HAP-1 (cell line): ENCODE data around the gene ASCC3.

Source experiments
- DNase-seq, 2 experiments: peaks; one replicate each; pipeline ENCODE4 v3.0.0-alpha.2; 2016 to 2020; ENCODE audit warnings: low spot score in 2 of 2
- H3K27me3 ChIP-seq: fragments of 250-450 bp; sonication (Bioruptor Pico); 2 replicates; pipeline ENCODE4 v1.5.1; 2020; ENCODE audit warnings: low read depth, mild to moderate bottlenecking, moderate library complexity
- H3K36me3 ChIP-seq: fragments of 250-450 bp; sonication (Bioruptor Pico); replicated peaks from 2 replicates; pipeline ENCODE4 v1.5.1; 2020; ENCODE audit warnings: mild to moderate bottlenecking
- H3K4me1 ChIP-seq: fragments of 250-450 bp; sonication (Bioruptor Pico); 2 replicates; pipeline ENCODE4 v1.5.1; 2020; ENCODE audit warnings: mild to moderate bottlenecking
- H3K4me3 ChIP-seq: fragments of 250-450 bp; sonication (Bioruptor Pico); 2 replicates; pipeline ENCODE4 v1.5.1; 2020; ENCODE audit warnings: mild to moderate bottlenecking, moderate library complexity
- H3K9me3 ChIP-seq: fragments of 250-450 bp; sonication (Bioruptor Pico); 2 replicates; pipeline ENCODE4 v1.5.1; 2020; ENCODE audit warnings: mild to moderate bottlenecking, moderate library complexity
- in situ Hi-C: fragments of 300-500 bp; cut with MboI; formaldehyde crosslinking; loops from 3 replicates; pipeline ENCODE4 v1.14.3; 2020; ENCODE audit warnings: low sequenced_read_pairs, inconsistent platforms, mixed read lengths

Gene ASCC3, protein sequence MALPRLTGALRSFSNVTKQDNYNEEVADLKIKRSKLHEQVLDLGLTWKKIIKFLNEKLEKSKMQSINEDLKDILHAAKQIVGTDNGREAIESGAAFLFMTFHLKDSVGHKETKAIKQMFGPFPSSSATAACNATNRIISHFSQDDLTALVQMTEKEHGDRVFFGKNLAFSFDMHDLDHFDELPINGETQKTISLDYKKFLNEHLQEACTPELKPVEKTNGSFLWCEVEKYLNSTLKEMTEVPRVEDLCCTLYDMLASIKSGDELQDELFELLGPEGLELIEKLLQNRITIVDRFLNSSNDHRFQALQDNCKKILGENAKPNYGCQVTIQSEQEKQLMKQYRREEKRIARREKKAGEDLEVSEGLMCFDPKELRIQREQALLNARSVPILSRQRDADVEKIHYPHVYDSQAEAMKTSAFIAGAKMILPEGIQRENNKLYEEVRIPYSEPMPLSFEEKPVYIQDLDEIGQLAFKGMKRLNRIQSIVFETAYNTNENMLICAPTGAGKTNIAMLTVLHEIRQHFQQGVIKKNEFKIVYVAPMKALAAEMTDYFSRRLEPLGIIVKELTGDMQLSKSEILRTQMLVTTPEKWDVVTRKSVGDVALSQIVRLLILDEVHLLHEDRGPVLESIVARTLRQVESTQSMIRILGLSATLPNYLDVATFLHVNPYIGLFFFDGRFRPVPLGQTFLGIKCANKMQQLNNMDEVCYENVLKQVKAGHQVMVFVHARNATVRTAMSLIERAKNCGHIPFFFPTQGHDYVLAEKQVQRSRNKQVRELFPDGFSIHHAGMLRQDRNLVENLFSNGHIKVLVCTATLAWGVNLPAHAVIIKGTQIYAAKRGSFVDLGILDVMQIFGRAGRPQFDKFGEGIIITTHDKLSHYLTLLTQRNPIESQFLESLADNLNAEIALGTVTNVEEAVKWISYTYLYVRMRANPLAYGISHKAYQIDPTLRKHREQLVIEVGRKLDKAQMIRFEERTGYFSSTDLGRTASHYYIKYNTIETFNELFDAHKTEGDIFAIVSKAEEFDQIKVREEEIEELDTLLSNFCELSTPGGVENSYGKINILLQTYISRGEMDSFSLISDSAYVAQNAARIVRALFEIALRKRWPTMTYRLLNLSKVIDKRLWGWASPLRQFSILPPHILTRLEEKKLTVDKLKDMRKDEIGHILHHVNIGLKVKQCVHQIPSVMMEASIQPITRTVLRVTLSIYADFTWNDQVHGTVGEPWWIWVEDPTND (N-terminal part only)

DNA sequence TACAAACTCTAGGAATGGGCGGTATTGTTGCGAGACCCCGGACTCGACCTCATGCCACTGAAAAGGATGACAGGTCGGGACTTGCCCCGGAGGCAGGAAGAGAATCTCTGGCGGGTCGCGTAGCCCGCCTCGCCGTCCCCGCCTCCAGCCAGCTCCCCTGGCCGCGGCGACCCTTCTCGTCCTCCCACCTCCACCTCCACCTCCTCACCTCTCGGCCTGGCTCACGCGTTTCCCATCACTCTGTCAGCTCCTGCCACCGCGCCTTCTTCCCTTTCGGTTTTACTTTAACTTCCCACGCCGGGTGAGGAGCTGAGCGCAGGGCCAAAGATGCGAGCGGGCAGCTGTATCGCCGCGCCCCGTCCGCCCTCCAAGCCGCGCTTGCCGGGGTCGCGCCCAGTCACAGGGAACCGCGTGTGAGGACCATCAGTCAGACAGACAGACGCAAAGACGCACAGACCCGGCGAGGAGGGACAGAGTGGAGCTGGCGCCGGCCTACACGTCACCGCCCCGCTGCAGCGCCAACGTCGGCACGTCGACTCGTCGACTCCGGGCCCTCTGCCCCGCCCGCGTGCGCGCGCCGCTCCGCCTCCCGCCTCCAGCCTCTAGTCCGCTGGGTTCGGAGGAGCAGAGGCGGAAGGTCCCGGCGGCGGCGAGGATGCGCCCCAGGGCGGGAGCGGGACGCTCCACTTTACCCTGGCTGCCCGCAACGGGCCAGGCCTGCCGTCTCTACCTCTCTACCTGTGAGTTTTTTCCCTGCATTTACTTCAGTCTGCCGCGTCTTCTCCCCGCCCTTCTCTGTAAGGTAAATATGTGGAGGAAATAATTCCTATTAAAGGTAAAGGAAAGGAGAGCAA is at the start of gene ASCC3:
Gene ASCC3, minus strand, starts transcription at position 477 of the 854 bp plus-strand sequence. CDS start 13,332 bp downstream, outside the sequence.
- in situ Hi-C loops = no loop called here

DNA sequence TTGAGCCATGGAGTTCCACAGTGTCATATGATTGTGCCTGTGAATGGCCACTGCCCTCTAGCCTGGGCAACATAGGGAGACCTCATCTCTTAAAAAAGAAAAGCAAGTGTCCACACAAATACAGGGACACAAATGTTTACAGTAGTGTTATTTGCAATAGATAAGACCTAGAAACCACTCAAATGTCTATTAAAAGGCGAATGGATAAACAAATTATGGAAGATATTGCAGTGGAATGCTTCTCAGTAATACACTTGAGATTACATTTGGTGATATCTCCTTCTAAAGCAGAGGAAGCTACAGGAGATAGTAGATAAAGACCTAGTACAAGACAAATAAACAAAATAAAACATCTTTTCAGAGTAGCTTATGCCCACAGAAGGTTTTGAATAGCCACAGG is 44.6 kb upstream of the ASCC3 start:
- in situ Hi-C loops = no loop called here
- Histone ChIP-seq H3K4me1 (no peaks in the 10 kb centered on the region; the same call in 1 of the 2 replicates), H3K36me3 (no peaks in the 10 kb centered on the region), H3K27me3 (no peaks in the 10 kb centered on the region), H3K4me3 (no peak overlapping the region), H3K9me3 (no peaks in the 10 kb centered on the region; the same call in 1 of the 2 replicates)
- no peak for DNase-seq

More for the DNA sequence above, at the start of gene ASCC3:
- Histone ChIP-seq H3K4me1 (peaks cover 27% of the 10 kb centered on the region), H3K27me3 (no peaks in the 10 kb centered on the region), H3K4me3 (peak within 1 kb of the TSS; percentile 81), H3K9me3 (no peaks in the 10 kb centered on the region), H3K36me3 (no peaks in the 10 kb centered on the region; the same call in 1 of the 2 replicates)
- DNase-seq = peak; percentile 87 to 95

DNA sequence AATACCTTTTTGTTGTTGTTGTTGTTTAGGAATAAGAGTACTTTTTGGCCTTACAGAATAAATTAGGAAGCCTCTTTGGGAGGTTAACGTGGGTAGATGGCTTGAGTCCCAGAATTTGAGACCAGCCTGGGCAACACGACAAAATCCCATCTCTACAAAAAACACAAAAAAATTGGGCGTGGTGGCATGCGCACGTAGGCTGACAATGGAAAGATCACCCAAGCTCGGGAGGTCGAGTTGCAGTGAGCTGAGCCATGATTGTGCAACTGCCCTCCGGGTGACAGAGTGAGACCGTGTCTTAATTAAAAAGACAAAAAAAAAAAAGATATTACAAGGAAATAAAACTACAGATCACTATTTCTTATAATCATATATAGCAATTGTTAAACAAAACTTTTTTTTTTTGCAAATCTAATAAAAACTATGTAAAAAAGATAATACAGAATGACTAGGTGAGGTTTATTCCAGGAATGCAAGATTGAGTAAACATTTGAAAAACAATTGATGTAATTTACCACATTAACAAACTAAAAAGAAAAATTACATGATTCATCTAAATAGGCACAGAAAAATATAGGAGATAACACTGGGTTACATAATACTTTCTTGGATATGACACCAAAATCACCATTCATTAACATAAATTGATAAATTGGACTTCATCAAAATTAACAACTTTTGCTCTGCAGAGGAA is 43.6 kb upstream of the ASCC3 start:
- H3K4me3 ChIP-seq = no peak overlapping the region
- no peaks in the 10 kb centered on the region for H3K9me3 ChIP-seq
- no peaks in the 10 kb centered on the region for H3K27me3 ChIP-seq
- peak in 1 of 2 experiments; percentile 20 for DNase-seq
- in situ Hi-C loops = no loop called here
- no peaks in the 10 kb centered on the region for H3K36me3 ChIP-seq
- no peaks in the 10 kb centered on the region; the same call in 1 of the 2 replicates for H3K4me1 ChIP-seq

DNA sequence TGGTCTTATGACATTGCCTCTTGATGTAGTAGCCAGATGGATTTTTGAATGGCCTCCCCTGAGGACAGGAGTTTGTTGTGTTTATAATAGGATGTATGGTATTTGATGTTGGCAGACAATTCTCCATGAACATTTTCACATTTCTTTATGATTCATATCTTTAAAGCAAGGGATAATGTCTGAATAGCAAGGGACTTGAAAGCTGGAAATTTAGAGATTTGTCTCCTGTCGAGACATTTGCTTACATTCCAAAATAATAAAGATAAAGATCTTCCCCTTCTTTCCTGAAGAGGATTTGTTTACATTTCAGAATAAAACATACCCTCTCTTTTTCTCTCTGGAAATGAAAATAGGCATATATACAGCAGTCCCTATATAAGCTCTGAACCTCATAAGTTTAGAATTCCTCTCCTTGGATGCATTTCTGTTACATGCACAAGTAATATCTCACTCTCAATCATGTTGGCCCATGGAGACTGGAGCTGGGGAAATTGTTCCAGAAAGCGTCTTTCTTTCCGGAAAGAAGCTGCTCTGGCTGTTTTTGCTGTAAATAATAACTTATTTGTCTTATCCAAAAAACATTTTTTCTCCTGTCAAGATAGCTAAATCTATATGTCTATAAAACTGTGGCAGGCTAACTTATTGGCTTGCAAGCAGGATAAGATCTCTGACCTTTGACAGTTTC is 42.5 kb upstream of the ASCC3 start:
- no peaks in the 10 kb centered on the region; the same call in 1 of the 2 replicates for H3K4me1 ChIP-seq
- in situ Hi-C loops = no loop called here
- H3K27me3 ChIP-seq = no peaks in the 10 kb centered on the region
- H3K9me3 ChIP-seq = no peaks in the 10 kb centered on the region
- no peak overlapping the region for H3K4me3 ChIP-seq
- H3K36me3 ChIP-seq = no peaks in the 10 kb centered on the region
- DNase-seq = no peak

DNA sequence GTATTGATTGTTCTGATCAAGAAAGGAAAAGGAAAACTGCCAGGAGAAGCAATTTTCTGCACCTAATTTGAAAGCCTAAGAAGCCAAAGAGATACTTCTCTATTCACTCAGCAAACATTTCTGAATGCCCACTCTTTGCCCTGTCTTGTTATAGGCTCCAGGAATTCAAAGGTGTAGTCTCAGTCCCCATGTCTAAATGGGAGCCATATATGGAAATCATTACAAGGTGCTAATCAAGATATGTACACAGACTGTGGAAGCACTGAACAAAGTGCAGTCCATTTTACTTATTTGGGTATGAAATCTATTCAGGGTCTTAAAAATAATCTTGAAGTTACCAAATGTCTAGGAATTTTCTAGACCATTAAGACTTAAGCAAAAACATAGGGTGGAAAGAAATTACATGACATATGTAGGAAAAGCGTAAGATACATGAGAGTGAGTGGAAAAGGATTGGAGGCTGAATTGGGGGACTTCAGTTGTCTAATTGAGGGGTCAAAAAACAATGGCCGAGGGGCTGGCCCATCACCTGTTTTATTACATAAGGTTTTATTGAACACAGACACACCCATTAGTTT is 39.0 kb upstream of the ASCC3 start:
- Histone ChIP-seq H3K9me3 (no peaks in the 10 kb centered on the region), H3K36me3 (no peaks in the 10 kb centered on the region), H3K4me1 (no peaks in the 10 kb centered on the region; the same call in 1 of the 2 replicates), H3K4me3 (no peak overlapping the region), H3K27me3 (no peaks in the 10 kb centered on the region)
- in situ Hi-C loops = no loop called here
- no peak for DNase-seq

DNA sequence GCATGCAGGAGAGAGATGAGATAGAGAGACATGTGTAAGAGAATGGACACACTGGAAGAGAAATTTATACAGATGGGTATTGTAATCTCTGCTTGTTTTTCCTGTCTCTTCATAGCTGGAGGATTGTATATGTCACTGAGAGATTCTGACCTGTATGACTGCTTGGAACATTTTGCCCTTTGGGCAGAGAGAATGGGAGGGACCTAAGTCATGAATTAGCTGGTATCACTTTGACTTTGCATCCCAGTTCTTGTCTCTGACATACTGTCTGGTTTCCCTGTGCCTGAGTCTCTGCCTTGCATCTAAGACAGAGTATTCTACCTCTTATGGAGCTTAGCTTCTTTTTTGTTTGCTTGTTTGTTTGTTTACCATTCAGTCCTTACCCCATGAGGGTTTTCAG is 37.0 kb upstream of the ASCC3 start:
- Histone ChIP-seq H3K27me3 (no peaks in the 10 kb centered on the region), H3K36me3 (no peaks in the 10 kb centered on the region), H3K4me3 (no peak overlapping the region), H3K9me3 (no peaks in the 10 kb centered on the region), H3K4me1 (no peaks in the 10 kb centered on the region)
- DNase-seq = no peak
- in situ Hi-C loops = no loop called here

DNA sequence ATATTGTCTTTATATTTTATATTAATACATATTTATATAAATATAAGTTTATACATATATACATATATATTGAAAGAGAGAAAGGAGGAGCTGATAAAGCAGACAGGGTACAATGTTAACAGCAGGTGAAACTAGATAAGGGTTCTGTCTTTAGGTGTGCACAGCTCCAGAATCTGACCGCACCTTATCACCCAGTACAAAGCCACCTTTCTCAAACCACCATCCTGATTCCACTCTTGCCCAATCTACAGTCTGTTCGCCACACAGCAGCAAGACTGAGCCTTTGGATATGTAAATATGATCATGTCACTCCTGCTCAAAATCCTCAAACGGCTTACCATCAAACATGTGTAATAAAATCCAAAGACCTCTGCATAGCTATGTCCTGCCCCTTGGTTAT is 34.7 kb upstream of the ASCC3 start:
- no peak for DNase-seq
- in situ Hi-C loops = no loop called here

DNA sequence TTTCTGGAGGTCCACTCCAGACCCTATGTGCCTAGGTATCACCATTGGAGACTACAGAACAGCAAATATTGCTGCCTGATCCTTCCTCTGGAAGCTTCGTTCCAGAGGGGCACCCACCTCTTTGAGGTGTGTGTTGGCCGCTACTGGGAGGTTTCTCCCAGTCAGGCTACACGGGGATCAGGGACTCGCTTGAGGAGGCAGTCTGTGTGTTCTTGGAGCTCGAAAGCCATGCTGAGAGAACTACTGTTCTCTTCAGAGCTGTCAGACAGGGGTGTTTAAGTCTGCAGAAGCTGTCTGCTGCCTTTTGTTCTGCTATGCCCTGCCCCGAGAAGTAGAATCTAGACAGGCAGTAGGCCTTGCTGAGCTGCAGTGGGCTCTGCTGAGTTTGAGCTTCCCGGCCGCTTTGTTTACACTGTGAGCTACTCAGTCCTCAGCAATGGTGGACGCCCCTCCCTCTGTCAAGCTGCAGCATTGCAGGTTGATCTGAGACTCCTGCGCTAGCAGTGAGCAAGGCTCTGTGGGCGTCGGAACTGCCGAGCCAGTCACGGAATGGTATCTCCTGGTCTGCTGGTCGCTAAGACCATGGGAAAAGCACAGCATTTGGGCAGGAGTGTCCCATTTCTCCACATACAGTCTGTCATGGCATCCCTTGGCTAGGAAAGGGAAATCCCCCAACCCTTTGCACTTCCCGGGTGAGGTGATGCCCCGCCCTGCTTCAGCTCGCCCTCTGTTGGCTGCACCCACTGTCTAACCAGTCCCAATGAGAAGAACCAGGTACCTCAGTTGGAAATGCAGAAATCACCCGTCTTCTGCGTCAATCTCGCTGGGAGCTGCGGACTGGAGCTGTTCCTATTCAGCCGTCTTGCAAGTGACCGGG is 32.5 kb upstream of the ASCC3 start:
- no peak overlapping the region for H3K4me3 ChIP-seq
- no peaks in the 10 kb centered on the region for H3K4me1 ChIP-seq
- DNase-seq = no peak
- H3K36me3 ChIP-seq = no peaks in the 10 kb centered on the region
- no peaks in the 10 kb centered on the region for H3K9me3 ChIP-seq
- H3K27me3 ChIP-seq = no peaks in the 10 kb centered on the region
- in situ Hi-C loops = no loop called here

More for the DNA sequence above, 34.7 kb upstream of the ASCC3 start:
- Histone ChIP-seq H3K4me3 (no peak overlapping the region), H3K27me3 (no peaks in the 10 kb centered on the region), H3K9me3 (no peaks in the 10 kb centered on the region), H3K36me3 (no peaks in the 10 kb centered on the region), H3K4me1 (no peaks in the 10 kb centered on the region)

DNA sequence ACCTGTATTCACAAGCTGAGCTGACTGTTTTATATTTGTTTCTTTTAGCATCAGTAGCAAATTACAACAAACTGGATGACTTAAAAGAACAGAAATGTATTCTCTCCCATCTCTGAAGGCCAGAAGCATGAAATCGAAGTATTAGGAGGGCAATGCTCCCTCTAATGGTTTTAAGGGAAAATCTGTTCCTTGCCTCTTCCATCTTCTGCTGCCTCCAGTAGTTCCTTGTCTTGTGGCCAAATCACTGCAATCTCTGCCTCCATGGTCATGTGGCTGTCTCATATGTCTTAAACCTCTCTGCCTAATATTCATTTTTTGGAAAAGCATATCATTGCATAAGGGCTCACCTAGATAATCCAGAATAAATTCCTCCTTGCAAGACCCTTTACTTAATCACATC is 25.2 kb upstream of the ASCC3 start:
- DNase-seq = no peak
- Histone ChIP-seq H3K4me3 (no peak overlapping the region), H3K4me1 (no peaks in the 10 kb centered on the region), H3K27me3 (no peaks in the 10 kb centered on the region), H3K36me3 (no peaks in the 10 kb centered on the region), H3K9me3 (no peaks in the 10 kb centered on the region)
- in situ Hi-C loops = no loop called here

DNA sequence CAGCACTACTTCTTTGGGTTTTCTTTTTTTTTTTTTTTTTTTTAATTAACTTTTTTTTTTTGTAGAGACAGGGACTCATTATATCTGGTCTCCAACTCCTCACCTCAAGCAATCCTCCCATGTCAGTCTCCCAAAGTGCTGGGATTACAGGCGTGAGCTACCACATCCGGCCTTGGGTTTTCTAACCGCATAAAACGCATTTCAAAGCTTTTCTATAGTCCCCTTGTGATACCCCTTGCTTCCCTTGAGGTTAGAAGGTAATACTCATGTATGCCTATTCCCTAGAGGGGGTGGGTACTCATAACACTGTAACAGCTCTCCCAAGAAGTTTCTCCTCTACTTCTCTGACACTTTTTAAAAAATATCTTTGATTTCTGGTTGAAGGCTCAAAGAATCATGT is 23.9 kb upstream of the ASCC3 start:
- Histone ChIP-seq H3K4me3 (no peak overlapping the region), H3K36me3 (no peaks in the 10 kb centered on the region), H3K27me3 (no peaks in the 10 kb centered on the region), H3K4me1 (no peaks in the 10 kb centered on the region), H3K9me3 (no peaks in the 10 kb centered on the region)
- DNase-seq = no peak
- in situ Hi-C loops = no loop called here

DNA sequence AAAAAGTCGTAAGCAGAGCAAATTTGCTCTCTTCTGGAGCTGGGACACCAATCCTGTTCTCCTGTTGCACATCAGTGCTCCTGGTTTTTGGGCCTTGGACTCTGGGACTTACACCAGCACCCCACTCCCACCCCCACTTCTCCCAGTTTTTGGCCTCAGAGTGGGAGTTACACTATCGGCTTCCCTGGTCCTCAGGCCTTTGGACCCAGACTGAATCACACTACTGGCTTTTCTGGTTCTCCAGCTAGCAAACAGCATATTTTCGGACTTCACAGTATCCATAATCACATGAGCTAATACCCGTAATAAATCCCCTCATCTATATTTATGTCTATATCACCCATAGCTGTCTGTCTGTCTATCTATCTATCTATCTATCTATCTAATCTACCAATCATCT is 23.2 kb upstream of the ASCC3 start:
- H3K9me3 ChIP-seq = no peaks in the 10 kb centered on the region
- in situ Hi-C loops = no loop called here
- DNase-seq = no peak
- H3K27me3 ChIP-seq = no peaks in the 10 kb centered on the region
- H3K4me1 ChIP-seq = no peaks in the 10 kb centered on the region
- H3K36me3 ChIP-seq = no peaks in the 10 kb centered on the region
- H3K4me3 ChIP-seq = no peak overlapping the region
